Ishikawa (cell line): ENCODE data around the gene KCNN2.

ENCODE experiments used
- CEBPB ChIP-seq: IDR thresholded peaks from 2 replicates; pipeline ENCODE4 v1.6.1; 2012
- CREB1 ChIP-seq: IDR thresholded peaks from 2 replicates; pipeline ENCODE4 v1.6.1; 2012; ENCODE audit warnings: low read depth
- EGR1 ChIP-seq: IDR thresholded peaks from 2 replicates; pipeline ENCODE4 v1.6.1; 2012
- EP300 ChIP-seq: IDR thresholded peaks from 2 replicates; pipeline ENCODE4 v1.6.1; 2012; ENCODE audit warnings: borderline replicate concordance
- FOXM1 ChIP-seq: IDR thresholded peaks from 2 replicates; pipeline ENCODE4 v1.6.1; 2012; ENCODE audit warnings: low read depth, borderline replicate concordance
- NFIC ChIP-seq: IDR thresholded peaks from 2 replicates; pipeline ENCODE4 v1.6.1; 2012
- RAD21 ChIP-seq: IDR thresholded peaks from 2 replicates; pipeline ENCODE4 v1.6.1; 2012; ENCODE audit warnings: low read depth
- TAF1 ChIP-seq: IDR thresholded peaks from 2 replicates; pipeline ENCODE4 v1.6.1; 2012; ENCODE audit warnings: low read depth, mild to moderate bottlenecking
- TCF12 ChIP-seq: IDR thresholded peaks from 2 replicates; pipeline ENCODE4 v1.6.1; 2012; ENCODE audit warnings: low read depth
- TEAD4 ChIP-seq: IDR thresholded peaks from 2 replicates; pipeline ENCODE4 v1.6.1; 2012
- USF1 ChIP-seq: IDR thresholded peaks from 2 replicates; pipeline ENCODE4 v1.6.1; 2012
- YY1 ChIP-seq: IDR thresholded peaks from 2 replicates; pipeline ENCODE4 v1.6.1; 2012; ENCODE audit warnings: low read depth
- ZBTB7A ChIP-seq: IDR thresholded peaks from 2 replicates; pipeline ENCODE4 v1.6.1; 2012; ENCODE audit warnings: low read depth
- TF ChIP-seq, protein P1 (sequence below): IDR thresholded peaks from 2 replicates; pipeline ENCODE4 v1.6.1; 2012; ENCODE audit warnings: low read depth, mild to moderate bottlenecking
- TF ChIP-seq, protein P2 (sequence below): IDR thresholded peaks from 2 replicates; pipeline ENCODE4 v1.6.1; 2012

The KCNN2 gene

DNA sequence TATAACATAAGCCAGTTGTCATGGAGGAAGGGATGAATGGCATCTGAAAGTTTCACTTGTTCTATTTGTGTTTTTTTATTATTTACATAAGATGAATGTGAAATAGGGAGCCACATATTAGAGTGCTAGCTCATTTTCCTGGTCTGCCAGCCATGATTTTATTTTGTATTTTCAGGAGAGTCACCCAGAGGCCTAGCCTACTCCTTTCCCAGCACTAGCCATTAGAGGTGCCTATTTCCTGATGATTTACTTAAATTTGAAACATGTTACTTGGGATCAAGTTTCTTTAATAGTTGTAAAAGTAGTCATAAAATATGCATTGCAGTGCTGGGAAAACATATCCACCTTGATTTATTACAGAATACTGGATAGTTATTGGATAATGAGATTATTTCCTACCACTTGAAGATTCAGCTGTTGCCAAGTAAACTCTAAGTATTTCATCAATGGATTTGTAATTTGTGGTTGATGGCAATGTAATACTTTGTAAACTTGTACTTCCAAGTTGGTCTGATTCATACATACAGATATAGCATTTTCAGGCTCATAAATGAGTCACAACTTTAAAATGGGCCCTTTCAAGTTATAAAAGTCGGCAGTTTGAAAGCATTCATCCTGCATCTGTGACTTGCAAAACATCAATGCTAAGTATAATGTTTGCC is 50.8 kb downstream of the KCNN2 start:
- TF ChIP-seq TEAD4, result no peak
- no peak for TF ChIP-seq USF1
- no peak for TF ChIP-seq ZBTB7A
- TF ChIP-seq, protein P1, sequence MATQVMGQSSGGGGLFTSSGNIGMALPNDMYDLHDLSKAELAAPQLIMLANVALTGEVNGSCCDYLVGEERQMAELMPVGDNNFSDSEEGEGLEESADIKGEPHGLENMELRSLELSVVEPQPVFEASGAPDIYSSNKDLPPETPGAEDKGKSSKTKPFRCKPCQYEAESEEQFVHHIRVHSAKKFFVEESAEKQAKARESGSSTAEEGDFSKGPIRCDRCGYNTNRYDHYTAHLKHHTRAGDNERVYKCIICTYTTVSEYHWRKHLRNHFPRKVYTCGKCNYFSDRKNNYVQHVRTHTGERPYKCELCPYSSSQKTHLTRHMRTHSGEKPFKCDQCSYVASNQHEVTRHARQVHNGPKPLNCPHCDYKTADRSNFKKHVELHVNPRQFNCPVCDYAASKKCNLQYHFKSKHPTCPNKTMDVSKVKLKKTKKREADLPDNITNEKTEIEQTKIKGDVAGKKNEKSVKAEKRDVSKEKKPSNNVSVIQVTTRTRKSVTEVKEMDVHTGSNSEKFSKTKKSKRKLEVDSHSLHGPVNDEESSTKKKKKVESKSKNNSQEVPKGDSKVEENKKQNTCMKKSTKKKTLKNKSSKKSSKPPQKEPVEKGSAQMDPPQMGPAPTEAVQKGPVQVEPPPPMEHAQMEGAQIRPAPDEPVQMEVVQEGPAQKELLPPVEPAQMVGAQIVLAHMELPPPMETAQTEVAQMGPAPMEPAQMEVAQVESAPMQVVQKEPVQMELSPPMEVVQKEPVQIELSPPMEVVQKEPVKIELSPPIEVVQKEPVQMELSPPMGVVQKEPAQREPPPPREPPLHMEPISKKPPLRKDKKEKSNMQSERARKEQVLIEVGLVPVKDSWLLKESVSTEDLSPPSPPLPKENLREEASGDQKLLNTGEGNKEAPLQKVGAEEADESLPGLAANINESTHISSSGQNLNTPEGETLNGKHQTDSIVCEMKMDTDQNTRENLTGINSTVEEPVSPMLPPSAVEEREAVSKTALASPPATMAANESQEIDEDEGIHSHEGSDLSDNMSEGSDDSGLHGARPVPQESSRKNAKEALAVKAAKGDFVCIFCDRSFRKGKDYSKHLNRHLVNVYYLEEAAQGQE, result no peak

DNA sequence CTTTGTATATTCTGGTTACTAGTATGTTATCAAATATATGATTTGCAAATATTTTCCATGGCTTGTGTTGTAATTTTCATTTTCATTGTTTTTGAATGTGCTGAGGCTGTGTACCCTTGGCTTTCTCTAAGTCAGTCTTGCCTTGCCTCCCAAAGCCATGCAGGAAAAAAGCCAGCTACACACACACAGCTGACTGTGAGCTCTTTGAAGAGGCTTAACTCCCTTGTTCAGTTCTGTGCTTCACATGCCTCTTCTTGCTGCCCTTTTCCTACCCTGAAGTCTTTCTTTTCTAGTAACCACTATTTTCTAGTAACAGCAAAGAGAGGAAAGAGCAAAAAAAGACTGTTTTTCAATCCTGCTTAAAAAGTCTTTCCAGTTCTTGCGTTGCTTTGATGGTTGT is 53.9 kb downstream of the KCNN2 start:
- TF ChIP-seq NFIC (no peak), EP300 (no peak), USF1 (no peak), TEAD4 (no peak)
- TF ChIP-seq, protein P2, sequence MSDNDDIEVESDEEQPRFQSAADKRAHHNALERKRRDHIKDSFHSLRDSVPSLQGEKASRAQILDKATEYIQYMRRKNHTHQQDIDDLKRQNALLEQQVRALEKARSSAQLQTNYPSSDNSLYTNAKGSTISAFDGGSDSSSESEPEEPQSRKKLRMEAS, result no peak

- TF ChIP-seq EP300, result no peak
- no peak for TF ChIP-seq NFIC
- no peak for TF ChIP-seq CREB1
- TF ChIP-seq FOXM1, result no peak
- TF ChIP-seq, protein P1, result no peak
Observed at GRCh38 chr5:114416254-114416653, 54.4 kb downstream of the KCNN2 start.

- TF ChIP-seq ZBTB7A (no peak), EGR1 (no peak), CREB1 (no peak), NFIC (no peak), TAF1 (no peak), USF1 (no peak), FOXM1 (no peak), CEBPB (no peak), YY1 (no peak), EP300 (no peak), RAD21 (no peak), TCF12 (no peak), TEAD4 (no peak)
- TF ChIP-seq, protein P1, result no peak
- TF ChIP-seq, protein P2, result no peak
Observed at GRCh38 chr5:114417519-114417918, 55.6 kb downstream of the KCNN2 start.
